Gastroesophageal sphincter (tissue), 4 donors: ENCODE data around the gene ZNF587B. TPM values are rescaled to one million over a fixed set of nuclear protein-coding genes. Genes with fewer than 3 reads are reported as not detected.
A peak's percentile ranks its signal among the peaks of the same experiment; 100 is the strongest.
"Not testable (repeated sequence)": the region's sequence is repeated elsewhere in the genome, so short reads cannot be mapped to it uniquely, and the experiment has no call there.

Experiments
- ATAC-seq: fragments of 150-250 bp; one replicate; pipeline ENCODE4 v1.9.1; 2016; ENCODE audit warnings: mild to moderate bottlenecking, moderate library complexity
- H3K27ac ChIP-seq, 4 donors: fragments of 200-600 bp; sonication (generic) in 3 of 4; 1 replicate in 3 of 4; 2 replicates in 1 of 4; pipeline ENCODE4 v1.5.1; 2016 to 2019
- H3K27me3 ChIP-seq: fragments of 200-600 bp; sonication (generic); one replicate; pipeline ENCODE4 v1.5.1; 2019
- H3K36me3 ChIP-seq, 2 donors: fragments of 200-600 bp; sonication (generic); one replicate each; pipeline ENCODE4 v1.5.1; 2019; ENCODE audit warnings: control low read depth in 1 of 2
- H3K4me1 ChIP-seq, 3 donors: fragments of 200-600 bp; sonication (generic); 1 replicate in 2 of 3; 2 replicates in 1 of 3; pipeline ENCODE4 v1.5.1; 2016 to 2019; ENCODE audit warnings: control low read depth in 2 of 3
- H3K4me3 ChIP-seq, 2 donors: fragments of 200-600 bp; sonication (generic); one replicate each; pipeline ENCODE4 v1.5.1; 2019; ENCODE audit warnings: mild to moderate bottlenecking in 1 of 2, moderate library complexity in 1 of 2
- H3K9me3 ChIP-seq, 3 donors: fragments of 200-600 bp; sonication (generic); one replicate each; pipeline ENCODE4 v1.5.1; 2017 to 2019; ENCODE audit warnings: control low read depth in 2 of 3
- EP300 ChIP-seq: sonication (generic); formaldehyde crosslinking; IDR thresholded peaks from one replicate; pipeline ENCODE4 v1.6.1; 2017; ENCODE audit warnings: antibody characterized with exemption, mild to moderate bottlenecking
- POLR2A ChIP-seq, 2 donors: fragments of 450-650 bp; IDR thresholded peaks; one replicate each; pipeline ENCODE4 v1.6.1; 2017; ENCODE audit warnings: antibody characterized with exemption in 2 of 2, mild to moderate bottlenecking in 2 of 2, moderate library complexity in 1 of 2
- POLR2AphosphoS5 ChIP-seq: sonication (generic); formaldehyde crosslinking; IDR thresholded peaks from one replicate; pipeline ENCODE4 v1.6.1; 2017; ENCODE audit warnings: antibody characterized with exemption
- WGBS, 2 donors: methylation state at CpG; one replicate each; pipeline ENCODE4 v1.1.5; 2018; ENCODE audit warnings: low coverage in 1 of 2; 5-methylcytosine and 5-hydroxymethylcytosine counted together
- total RNA-seq, 4 donors: library from RNA; depleted of rRNA; stranded (reverse); fragments of >200 nt; gene quantifications; one replicate each; pipeline ENCODE4 v1.1.0, GENCODE V29; 2016
- TF ChIP-seq, protein P1 (sequence below), 4 experiments: fragments of 200-600 bp in 2 of 4; fragments of 450-650 bp in 2 of 4; sonication (generic) in 1 of 4; IDR thresholded peaks; one replicate each; pipeline ENCODE4 v1.5.1; 2017 to 2019; ENCODE audit warnings: antibody characterized with exemption in 4 of 4, mild to moderate bottlenecking in 2 of 4, moderate library complexity in 2 of 4

ZNF587B gene
- total RNA-seq, 4 donors from 2014 or later = 7.6 to 14.5 (median 10.7) TPM

DNA sequence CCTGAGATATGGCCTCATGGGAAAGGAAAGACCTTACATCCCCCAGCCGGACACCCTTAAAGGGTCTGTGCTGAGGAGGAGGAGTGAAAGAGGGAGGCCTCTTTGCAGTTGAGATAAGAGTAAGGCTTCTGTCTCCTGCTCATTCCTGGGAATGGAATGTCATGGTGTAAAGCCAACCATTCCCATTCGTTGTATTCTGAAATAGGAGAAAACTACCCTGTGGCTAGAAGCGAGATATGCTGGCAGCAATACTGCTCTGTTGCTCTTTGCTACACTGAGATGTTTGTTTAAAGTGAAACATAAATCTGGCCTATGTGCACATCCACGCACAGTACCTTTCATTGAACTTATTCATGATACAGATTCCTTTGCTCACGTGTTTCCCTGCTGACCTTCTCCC lies 783 bp upstream of the ZNF587B start:
- ATAC-seq = no peak
- WGBS, 2 donors = 53 to 71% methylated on average over 5 of the region's 5 CpGs
- TF ChIP-seq POLR2A (IDR thresholded peaks at IDR 0.05) (no peak), EP300 (no peak), POLR2AphosphoS5 (no peak)
- TF ChIP-seq, protein P1, sequence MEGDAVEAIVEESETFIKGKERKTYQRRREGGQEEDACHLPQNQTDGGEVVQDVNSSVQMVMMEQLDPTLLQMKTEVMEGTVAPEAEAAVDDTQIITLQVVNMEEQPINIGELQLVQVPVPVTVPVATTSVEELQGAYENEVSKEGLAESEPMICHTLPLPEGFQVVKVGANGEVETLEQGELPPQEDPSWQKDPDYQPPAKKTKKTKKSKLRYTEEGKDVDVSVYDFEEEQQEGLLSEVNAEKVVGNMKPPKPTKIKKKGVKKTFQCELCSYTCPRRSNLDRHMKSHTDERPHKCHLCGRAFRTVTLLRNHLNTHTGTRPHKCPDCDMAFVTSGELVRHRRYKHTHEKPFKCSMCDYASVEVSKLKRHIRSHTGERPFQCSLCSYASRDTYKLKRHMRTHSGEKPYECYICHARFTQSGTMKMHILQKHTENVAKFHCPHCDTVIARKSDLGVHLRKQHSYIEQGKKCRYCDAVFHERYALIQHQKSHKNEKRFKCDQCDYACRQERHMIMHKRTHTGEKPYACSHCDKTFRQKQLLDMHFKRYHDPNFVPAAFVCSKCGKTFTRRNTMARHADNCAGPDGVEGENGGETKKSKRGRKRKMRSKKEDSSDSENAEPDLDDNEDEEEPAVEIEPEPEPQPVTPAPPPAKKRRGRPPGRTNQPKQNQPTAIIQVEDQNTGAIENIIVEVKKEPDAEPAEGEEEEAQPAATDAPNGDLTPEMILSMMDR (IDR thresholded peaks at IDR 0.05) = no peak
- peaks cover 0 to 8% of the 10 kb centered on the region in 2 donors for H3K36me3 ChIP-seq
- H3K27me3 ChIP-seq = no peaks in the 10 kb centered on the region
- H3K4me3 ChIP-seq = no peak overlapping the region
- H3K4me1 ChIP-seq = peaks cover 0 to 14% (median 0%) of the 10 kb centered on the region in 3 donors
- no peaks in the 10 kb centered on the region for H3K9me3 ChIP-seq
- H3K27ac ChIP-seq = no peak overlapping the region

DNA sequence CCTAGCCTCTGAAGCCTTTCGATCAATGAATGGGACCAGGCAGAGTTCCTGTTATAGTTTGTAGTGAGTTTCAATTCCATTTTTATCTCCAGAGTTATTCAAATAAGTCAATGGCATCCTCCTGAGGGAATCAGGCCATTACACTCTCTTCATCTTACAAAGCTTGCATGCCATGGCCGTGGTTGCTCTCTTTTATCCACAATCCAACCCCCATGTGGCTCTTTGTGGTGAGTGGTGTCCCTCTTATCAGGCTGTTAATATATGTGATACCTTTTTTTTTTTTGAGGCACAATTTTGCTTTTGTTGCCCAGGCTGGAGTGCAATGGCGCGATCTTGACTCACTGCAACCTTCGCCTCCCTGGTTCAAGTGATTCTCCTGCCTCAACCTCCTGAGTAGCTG lies 6.9 kb downstream of the ZNF587B start:
- peaks cover 0 to 51% of the 10 kb centered on the region in 2 donors for H3K36me3 ChIP-seq
- H3K27me3 ChIP-seq, H3K9me3 ChIP-seq, H3K4me1 ChIP-seq, ATAC-seq, H3K27ac ChIP-seq, H3K4me3 ChIP-seq: not testable (repeated sequence)
- 94 to 100% methylated on average over 3 to 5 of the region's 5 CpGs for WGBS, 2 donors

DNA sequence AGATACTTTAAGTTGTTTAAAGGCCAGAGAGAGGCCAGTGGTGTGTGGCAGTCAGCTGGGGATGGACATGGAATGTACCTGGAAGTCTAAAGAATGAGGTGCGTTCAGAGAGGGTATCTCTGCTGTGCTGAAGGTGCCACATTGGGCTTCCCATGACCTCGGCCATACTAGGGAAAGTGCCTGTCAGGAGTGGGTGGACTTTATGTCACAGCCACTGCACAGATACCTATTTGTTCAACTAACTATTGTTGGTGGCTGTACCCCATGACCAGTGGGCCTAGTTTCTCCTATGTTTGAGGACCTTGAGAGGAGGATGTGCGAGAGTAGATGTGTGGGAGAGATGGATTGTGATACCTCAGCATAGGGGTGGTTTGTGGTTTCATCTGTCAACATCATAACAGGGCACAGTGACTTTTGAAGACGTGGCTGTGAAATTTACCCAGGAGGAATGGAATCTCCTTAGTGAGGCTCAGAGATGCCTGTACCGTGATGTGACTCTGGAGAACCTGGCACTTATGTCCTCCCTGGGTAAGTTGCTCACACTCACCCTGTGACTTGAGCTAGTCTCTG lies 8.6 kb downstream of the ZNF587B start:
- H3K9me3 ChIP-seq, H3K27ac ChIP-seq, H3K27me3 ChIP-seq, H3K4me1 ChIP-seq, H3K4me3 ChIP-seq, ATAC-seq: not testable (repeated sequence)
- WGBS, 2 donors = 62 to 100% methylated on average over 1 to 3 of the region's 5 CpGs
- H3K36me3 ChIP-seq = peaks cover 0 to 64% of the 10 kb centered on the region in 2 donors

DNA sequence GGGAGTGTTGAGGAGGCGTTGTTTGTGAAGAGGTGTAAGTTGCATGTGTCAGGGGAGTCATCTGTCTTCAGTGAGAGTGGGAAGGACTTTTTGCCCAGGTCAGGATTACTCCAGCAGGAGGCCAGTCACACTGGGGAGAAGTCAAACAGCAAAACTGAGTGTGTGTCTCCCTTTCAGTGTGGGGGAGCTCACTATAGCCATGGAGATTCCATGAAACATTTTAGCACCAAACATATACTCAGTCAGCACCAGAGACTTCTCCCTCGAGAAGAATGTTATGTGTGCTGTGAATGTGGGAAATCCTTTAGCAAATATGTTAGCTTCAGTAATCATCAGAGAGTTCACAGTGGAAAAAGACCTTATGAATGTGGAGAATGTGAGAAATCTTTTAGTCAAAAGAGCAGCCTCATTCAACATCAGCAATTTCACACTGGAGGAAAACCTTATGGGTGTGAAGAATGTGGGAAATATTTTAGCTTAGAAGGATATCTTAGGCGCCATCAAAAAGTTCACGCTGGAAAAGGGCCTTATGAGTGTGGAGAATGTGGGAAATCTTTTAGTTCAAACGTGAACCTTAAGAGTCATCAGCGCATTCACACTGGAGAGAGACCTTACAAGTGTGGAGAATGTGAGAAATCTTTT lies 11.1 kb downstream of the ZNF587B start:
- Histone ChIP-seq H3K27me3 (no peaks in the 10 kb centered on the region), H3K27ac (no peak overlapping the region), H3K4me3 (no peak overlapping the region), H3K4me1 (no peaks in the 10 kb centered on the region), H3K36me3 (peaks cover 0 to 82% of the 10 kb centered on the region in 2 donors), H3K9me3 (no peaks in the 10 kb centered on the region)
- no peak for TF ChIP-seq POLR2A (IDR thresholded peaks at IDR 0.05)
- TF ChIP-seq POLR2AphosphoS5 = no peak
- no peak for ATAC-seq
- 67 to 68% methylated on average over 4 to 5 of the region's 6 CpGs for WGBS, 2 donors

DNA sequence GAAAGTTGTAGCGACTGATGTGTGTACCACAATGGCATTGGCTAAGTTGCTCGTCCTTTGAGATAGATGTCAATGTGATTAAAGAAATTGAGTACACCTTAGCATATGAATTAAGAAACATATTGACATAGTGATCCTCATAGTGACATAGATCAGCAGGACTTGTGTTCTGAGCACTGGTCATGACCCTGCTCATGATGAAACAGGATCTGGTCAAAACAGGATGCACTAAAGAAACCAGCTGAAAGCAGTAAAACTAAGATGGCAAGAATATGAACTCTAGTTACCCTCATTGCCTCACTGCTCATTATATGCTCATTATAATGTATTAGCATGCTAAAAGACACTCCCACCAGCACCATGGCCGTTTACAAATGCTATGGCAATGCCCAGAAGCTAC lies 17.1 kb downstream of the ZNF587B start:
- WGBS, 2 donors = 85 to 96% methylated on average over 3 of the region's 3 CpGs

DNA sequence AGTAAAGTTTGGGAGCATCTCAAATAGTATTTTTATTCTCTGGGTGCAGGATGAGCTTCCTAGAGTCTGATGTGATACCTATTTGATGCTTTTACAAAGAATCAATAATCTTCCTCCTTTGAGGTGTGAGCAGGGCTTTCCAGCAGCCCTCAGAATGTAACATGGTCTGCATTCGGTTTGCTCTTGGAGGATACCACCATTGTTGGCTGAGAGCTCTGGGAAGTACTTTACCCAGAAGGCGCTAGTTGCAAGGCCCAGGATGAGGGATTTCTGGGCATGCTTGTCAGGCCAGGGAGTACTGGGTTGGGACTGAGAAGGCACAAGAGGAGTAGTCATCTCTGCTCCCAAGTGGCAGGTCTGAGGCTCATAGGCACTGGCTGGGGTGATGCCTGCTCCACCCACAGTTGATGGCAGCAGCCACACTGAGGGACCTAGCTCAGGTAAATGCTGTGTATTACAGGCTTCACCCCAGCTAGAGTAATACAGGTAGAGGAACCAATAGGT lies 19.1 kb downstream of the ZNF587B start:
- peak overlapping the region; percentile 45 to 65 for H3K4me3 ChIP-seq
- not testable (repeated sequence) for ATAC-seq, H3K27ac ChIP-seq, H3K27me3 ChIP-seq, H3K9me3 ChIP-seq
- H3K36me3 ChIP-seq = peaks cover 0 to 36% of the 10 kb centered on the region in 2 donors
- peaks cover 4 to 18% (median 7%) of the 10 kb centered on the region in 3 donors for H3K4me1 ChIP-seq
- 86% methylated on average over 1 of the region's 2 CpGs; no CpG with 5 or more reads in 1 of the 2 donors for WGBS, 2 donors

More for the DNA sequence above, 17.1 kb downstream of the ZNF587B start:
- H3K27me3 ChIP-seq, H3K9me3 ChIP-seq, H3K27ac ChIP-seq, ATAC-seq, H3K4me3 ChIP-seq: not testable (repeated sequence)
- Histone ChIP-seq H3K4me1 (peaks cover 4 to 18% (median 7%) of the 10 kb centered on the region in 3 donors), H3K36me3 (peaks cover 0 to 38% of the 10 kb centered on the region in 2 donors)

DNA sequence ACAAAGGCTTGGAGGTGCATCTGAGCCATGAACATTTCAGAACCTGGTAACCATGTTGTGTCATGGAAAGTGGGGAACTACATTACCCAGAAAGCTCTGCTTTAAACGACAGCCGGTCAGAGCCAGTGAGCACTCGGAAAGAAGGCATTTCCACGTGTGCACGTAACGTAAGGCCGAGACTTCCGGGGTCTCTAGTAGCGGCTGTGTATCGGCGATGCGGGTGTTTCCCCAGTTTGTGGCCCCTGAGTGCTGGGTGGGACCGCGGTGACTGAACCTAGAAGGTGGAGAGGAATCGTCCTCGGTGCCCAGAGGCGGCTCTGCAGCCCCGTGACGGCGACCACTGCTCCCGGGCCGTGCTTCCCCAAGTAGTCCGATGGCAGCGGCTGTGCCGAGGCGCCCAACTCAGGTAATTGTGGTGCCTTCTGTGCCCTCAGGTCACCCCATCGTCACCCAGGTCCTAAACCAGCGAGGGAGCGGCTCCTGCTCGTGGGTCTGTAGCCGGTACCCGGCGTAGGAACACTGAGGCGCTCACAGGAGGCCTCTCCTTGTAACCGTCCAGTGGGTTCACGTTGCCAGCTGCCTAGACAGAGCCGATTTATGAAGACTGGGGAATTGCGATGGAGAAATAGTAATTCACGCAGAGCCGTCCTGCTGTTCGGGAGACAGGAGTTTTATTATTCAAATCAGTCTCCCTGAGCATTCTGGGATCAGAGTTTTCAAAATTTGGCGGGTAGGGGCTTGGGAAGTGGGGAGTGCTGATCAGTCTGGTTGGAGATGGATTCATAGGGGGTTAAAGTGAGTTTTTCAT lies 19.8 kb downstream of the ZNF587B start, which contains the start of gene ZNF587:
Gene ZNF587, plus strand, starts transcription at position 194 of the 808 bp plus-strand sequence. Its CDS starts 180 bp downstream, at position 374.
- whole genome bisulfite sequencing, 2 donors = 1 to 2% methylated on average over 8 to 15 of the region's 42 CpGs

More for the DNA sequence above, 19.8 kb downstream of the ZNF587B start, which contains the start of gene ZNF587:
- H3K27me3 ChIP-seq, H3K9me3 ChIP-seq: not testable (repeated sequence)
- peak; percentile 95 for ATAC-seq
- TF ChIP-seq POLR2A (IDR thresholded peaks at IDR 0.05) (peak in 1 of 2 donors; percentile 18), POLR2AphosphoS5 (peak; percentile 19)
- Histone ChIP-seq H3K27ac (peak within 1 kb of the TSS; percentile 2 to 81 (median 67)), H3K4me1 (peaks cover 4 to 18% (median 7%) of the 10 kb centered on the region in 3 donors), H3K36me3 (peaks cover 0 to 37% of the 10 kb centered on the region in 2 donors), H3K4me3 (peak within 1 kb of the TSS; percentile 45 to 65)
